GM12878 (cell line): ENCODE measurements around the gene NUDT16L1. TPM values are rescaled to one million over a fixed set of nuclear protein-coding genes. Genes with fewer than 3 reads are reported as not detected.
A peak's percentile ranks its signal among the peaks of the same experiment; 100 is the strongest.

Experiments used
- ATAC-seq: fragments of 200-7000 bp; cut with Tn5 transposase; 3 replicates; pipeline ENCODE4 v1.9.1; 2020; ENCODE audit warnings: mild to moderate bottlenecking, moderate library complexity
- BruUV-seq: library from RNA; stranded (reverse); fragments of 400-500 nt; replicated peaks from 2 replicates; lab custom pipeline; 2021; lab: Mats Ljungman, UMichigan
- CTCF ChIA-PET: fragments of 300-600 bp; sonication (Branson Sonifier 250); formaldehyde crosslinking; extraction: SDS; loops from one replicate; lab custom pipeline; 2021; ENCODE audit warnings: inconsistent platforms; lab: Yijun Ruan, JAX
- POLR2A ChIA-PET: fragments of 350-600 bp; formaldehyde crosslinking; extraction: SDS; loops from one replicate; lab custom pipeline; 2021; ENCODE audit warnings: inconsistent platforms; lab: Charles Lee
- RAD21 ChIA-PET: fragments of 300-600 bp; sonication (Branson Sonifier 250); formaldehyde crosslinking; loops from one replicate; lab custom pipeline; 2023; ENCODE audit warnings: antibody characterized with exemption; ENCODE audit not compliant: unreplicated experiment; lab: Charles Lee
- SMC1A ChIA-PET: fragments of 300-600 bp; sonication (Branson Sonifier 250); formaldehyde crosslinking; loops from one replicate; lab custom pipeline; 2023; ENCODE audit not compliant: unreplicated experiment, uncharacterized antibody; lab: Charles Lee
- DNase-seq: peaks from one replicate; pipeline ENCODE4 v3.0.0-alpha.2; 2011; ENCODE audit warnings: low read depth, low spot score
- FAIRE-seq: peaks from 3 replicates; lab custom pipeline; 2011; peaks lifted over from hg19 to GRCh38; lab: Jason Lieb, UNC
- H2AFZ ChIP-seq: 2 replicates; pipeline ENCODE4 v1.6.0; 2011; ENCODE audit warnings: low read depth, low read length, control low read depth; ENCODE audit not compliant: control insufficient read depth
- H3K27ac ChIP-seq: 2 replicates; pipeline ENCODE4 v1.5.1; 2011; ENCODE audit warnings: control low read depth; ENCODE audit not compliant: control insufficient read depth, insufficient read depth
- H3K27me3 ChIP-seq, 2 experiments: replicated peaks in 1 of 2; 2 replicates each; pipeline versions ENCODE4 v1.6.0 to v1.6.1; 2011; ENCODE audit warnings: low read length in 1 of 2; ENCODE audit not compliant: control insufficient read depth in 2 of 2, insufficient read depth in 2 of 2
- H3K36me3 ChIP-seq, 2 experiments: 2 replicates each; pipeline ENCODE4 v1.5.1; 2011; ENCODE audit warnings: low read length in 1 of 2; ENCODE audit not compliant: control insufficient read depth in 2 of 2, insufficient read depth in 2 of 2
- H3K4me1 ChIP-seq: 2 replicates; pipeline ENCODE4 v1.6.1; 2011; ENCODE audit warnings: mild to moderate bottlenecking, low read length, moderate library complexity, mixed read lengths; ENCODE audit not compliant: control insufficient read depth, insufficient read depth
- H3K4me2 ChIP-seq: 2 replicates; pipeline ENCODE4 v1.6.0; 2011; ENCODE audit warnings: control low read depth; ENCODE audit not compliant: control insufficient read depth, insufficient read depth
- H3K4me3 ChIP-seq: fragments of 200-600 bp; sonication (generic); 2 replicates; pipeline ENCODE4 v1.5.1; 2016
- H3K79me2 ChIP-seq: 2 replicates; pipeline ENCODE4 v1.6.0; 2011; ENCODE audit warnings: low read length; ENCODE audit not compliant: control insufficient read depth, insufficient read depth
- H3K9ac ChIP-seq: 2 replicates; pipeline ENCODE4 v1.8.0; 2011; ENCODE audit warnings: low read length, control low read depth, mixed read lengths; ENCODE audit not compliant: control insufficient read depth, insufficient read depth
- H3K9me3 ChIP-seq: replicated peaks from 3 replicates; pipeline ENCODE4 v1.5.1; 2011; ENCODE audit warnings: mild to moderate bottlenecking, low read length; ENCODE audit not compliant: control insufficient read depth, insufficient read depth
- H4K20me1 ChIP-seq: 2 replicates; pipeline ENCODE4 v1.6.0; 2011; ENCODE audit not compliant: control insufficient read depth, insufficient read depth
- BCL11A ChIP-seq: IDR thresholded peaks from 2 replicates; pipeline ENCODE4 v1.6.1; 2011; ENCODE audit warnings: low read depth, low read length
- BHLHE40 ChIP-seq, 2 experiments: fragments of 450-650 bp in 1 of 2; IDR thresholded peaks; 2 replicates each; pipeline ENCODE4 v1.6.1; 2011 to 2017; ENCODE audit warnings: low read depth in 2 of 2, borderline replicate concordance in 1 of 2, improper control_type of control experiment in 1 of 2, low read length in 1 of 2, mild to moderate bottlenecking in 1 of 2
- CBX3 ChIP-seq: fragments of 200-600 bp; sonication (generic); IDR thresholded peaks from 2 replicates; pipeline ENCODE4 v1.6.1; 2016; ENCODE audit warnings: low read depth, borderline replicate concordance
- CHD1 ChIP-seq: IDR thresholded peaks from 2 replicates; pipeline ENCODE4 v1.6.1; 2012; ENCODE audit warnings: low read depth, low read length, improper control_type of control experiment
- EED ChIP-seq: sonication (generic); IDR thresholded peaks from 2 replicates; pipeline ENCODE4 v1.6.1; 2016; ENCODE audit warnings: antibody characterized with exemption, low read depth
- EGR1 ChIP-seq, 2 experiments: IDR thresholded peaks; 1 replicate in 1 of 2; 2 replicates in 1 of 2; pipeline ENCODE4 v1.6.1; 2011 to 2012; ENCODE audit warnings: low read depth in 2 of 2, low read length in 2 of 2, borderline replicate concordance in 1 of 2, mild to moderate bottlenecking in 1 of 2, moderate library complexity in 1 of 2
- ELK1 ChIP-seq: IDR thresholded peaks from 2 replicates; pipeline ENCODE4 v1.6.1; 2012; ENCODE audit warnings: low read depth, low read length, improper control_type of control experiment
- HCFC1 ChIP-seq: fragments of 150-350 bp; IDR thresholded peaks from 2 replicates; pipeline ENCODE4 v1.6.1; 2014; ENCODE audit warnings: low read length
- IKZF2 ChIP-seq, 2 experiments: fragments of 450-650 bp; IDR thresholded peaks; 2 replicates each; pipeline ENCODE4 v1.6.1; 2017; ENCODE audit warnings: mild to moderate bottlenecking in 2 of 2, moderate library complexity in 2 of 2
- IRF4 ChIP-seq: IDR thresholded peaks from 2 replicates; pipeline ENCODE4 v1.6.1; 2011; ENCODE audit warnings: low read depth, low read length
- MEF2B ChIP-seq: fragments of 450-650 bp; IDR thresholded peaks from 2 replicates; pipeline ENCODE4 v1.6.1; 2018; ENCODE audit warnings: mild to moderate bottlenecking, moderate library complexity; ENCODE audit not compliant: partially characterized antibody, poor library complexity, severe bottlenecking
- MYB ChIP-seq: fragments of 150-350 bp; IDR thresholded peaks from 2 replicates; pipeline ENCODE4 v1.6.1; 2014; ENCODE audit warnings: mild to moderate bottlenecking, low read depth, low read length, borderline replicate concordance
- NR2F1 ChIP-seq: fragments of 450-650 bp; conservative IDR thresholded peaks from 2 replicates; pipeline ENCODE4 v1.6.1; 2017; ENCODE audit warnings: mild to moderate bottlenecking
- RAD21 ChIP-seq: IDR thresholded peaks from 2 replicates; pipeline ENCODE4 v1.6.1; 2011; ENCODE audit warnings: mild to moderate bottlenecking, low read depth, low read length, moderate library complexity; ENCODE audit not compliant: insufficient read depth
- SP1 ChIP-seq: IDR thresholded peaks from one replicate; pipeline ENCODE4 v1.6.1; 2011; ENCODE audit warnings: low read depth, low read length
- ZBED1 ChIP-seq: IDR thresholded peaks from 2 replicates; pipeline ENCODE4 v1.6.1; 2016; ENCODE audit warnings: borderline replicate concordance
- WGBS: methylation state at CpG from one replicate; pipeline ENCODE4 v1.1.6; 2016; ENCODE audit warnings: low lambda C conversion rate; ENCODE audit not compliant: insufficient replicate concordance, insufficient coverage; ENCODE audit errors: missing lambda C conversion rate; 5-methylcytosine and 5-hydroxymethylcytosine counted together
- in situ Hi-C: fragments of 300-500 bp; cut with MboI; formaldehyde crosslinking; loops from 9 replicates; pipeline ENCODE4 v1.14.3; 2018; ENCODE audit warnings: mixed read lengths
- intact Hi-C: fragments of 100-400 bp; cut with micrococcal nuclease; formaldehyde crosslinking; loops from one replicate; pipeline ENCODE4 v1.14.2; 2022; ENCODE audit not compliant: unreplicated experiment
- polyA plus RNA-seq, 11 experiments: library from polyadenylated mRNA; depleted of rRNA in 4 of 11; unstranded in 6 of 11; stranded (reverse) in 5 of 11; fragments of >200 nt; fragmentation: Nextera tagmentation in 4 of 11; fragmentation: Illumina TruSeq in 1 of 11; extraction: Ambion mirVana in 4 of 11; extraction: Trizol in 1 of 11; gene quantifications; 1 replicate in 1 of 11; 2 replicates in 10 of 11; pipeline versions ENCODE4 v1.2.1 to v1.2.3, GENCODE V29; 2011 to 2016; ENCODE audit warnings: inconsistent platforms in 2 of 11, missing spikeins in 2 of 11, low read depth in 1 of 11
- total RNA-seq, 4 experiments: library from RNA; depleted of rRNA in 3 of 4; stranded (reverse); fragments of >200 nt in 3 of 4; fragmentation: Illumina TruSeq in 1 of 4; extraction: Trizol in 1 of 4; gene quantifications; 2 replicates each; pipeline versions ENCODE4 v1.2.1 to v1.2.3, GENCODE V29; 2013 to 2021
- TF ChIP-seq, protein P1 (sequence below): fragments of 450-650 bp; IDR thresholded peaks from 2 replicates; pipeline ENCODE4 v1.6.1; 2017; ENCODE audit warnings: mild to moderate bottlenecking, moderate library complexity

Gene NUDT16L1
- total and polyA plus RNA-seq, 10 of the 15 experiments (the other 5 are each of a cell fraction or from before 2014, with no cell fraction given): 1.4 to 77.7 (median 28.9) TPM

GRCh38 chr16:4651827-4652226, 41.5 kb upstream of the NUDT16L1 start:
- DNase-seq (no peak), ATAC-seq (peak; percentile 25; the same call in 2 of the 3 replicates), FAIRE-seq (no peak)
- Histone ChIP-seq H4K20me1 (no peaks in the 10 kb centered on the region), H3K4me1 (no peaks in the 10 kb centered on the region), H3K4me3 (no peak overlapping the region), H3K9ac (no peak overlapping the region), H3K79me2 (no peaks in the 10 kb centered on the region; the same call in none of the 2 replicates), H3K4me2 (no peak overlapping the region), H3K27me3 (no peaks in the 10 kb centered on the region), H2AFZ (no peak overlapping the region), H3K27ac (no peak overlapping the region), H3K9me3 (no peaks in the 10 kb centered on the region), H3K36me3 (peaks cover 17 to 37% of the 10 kb centered on the region in 2 experiments; a peak in 3 of 4 replicates)
- TF ChIP-seq ELK1 (no peak), EED (no peak), RAD21 (no peak), MYB (no peak), BHLHE40 (IDR thresholded peaks at IDR 0.05; ENCODE audit: borderline replicate concordance in 1 of 2, low read depth in 2 of 2, low read length in 1 of 2) (no peak), CHD1 (no peak), ZBED1 (no peak), IRF4 (no peak), CBX3 (no peak), HCFC1 (no peak), EGR1 (IDR thresholded peaks at IDR 0.05; ENCODE audit: borderline replicate concordance in 1 of 2, low read depth in 2 of 2, low read length in 2 of 2) (no peak), NR2F1 (0 out of 2 replicates have a peak, but pooled peaks have one; percentile 13), MEF2B (peak; percentile 37), BCL11A (no peak), SP1 (no peak), IKZF2 (IDR thresholded peaks at IDR 0.05) (peak in 1 of 2 experiments; percentile 25; a peak in 1 of 4 replicates)
- TF ChIP-seq, protein P1, sequence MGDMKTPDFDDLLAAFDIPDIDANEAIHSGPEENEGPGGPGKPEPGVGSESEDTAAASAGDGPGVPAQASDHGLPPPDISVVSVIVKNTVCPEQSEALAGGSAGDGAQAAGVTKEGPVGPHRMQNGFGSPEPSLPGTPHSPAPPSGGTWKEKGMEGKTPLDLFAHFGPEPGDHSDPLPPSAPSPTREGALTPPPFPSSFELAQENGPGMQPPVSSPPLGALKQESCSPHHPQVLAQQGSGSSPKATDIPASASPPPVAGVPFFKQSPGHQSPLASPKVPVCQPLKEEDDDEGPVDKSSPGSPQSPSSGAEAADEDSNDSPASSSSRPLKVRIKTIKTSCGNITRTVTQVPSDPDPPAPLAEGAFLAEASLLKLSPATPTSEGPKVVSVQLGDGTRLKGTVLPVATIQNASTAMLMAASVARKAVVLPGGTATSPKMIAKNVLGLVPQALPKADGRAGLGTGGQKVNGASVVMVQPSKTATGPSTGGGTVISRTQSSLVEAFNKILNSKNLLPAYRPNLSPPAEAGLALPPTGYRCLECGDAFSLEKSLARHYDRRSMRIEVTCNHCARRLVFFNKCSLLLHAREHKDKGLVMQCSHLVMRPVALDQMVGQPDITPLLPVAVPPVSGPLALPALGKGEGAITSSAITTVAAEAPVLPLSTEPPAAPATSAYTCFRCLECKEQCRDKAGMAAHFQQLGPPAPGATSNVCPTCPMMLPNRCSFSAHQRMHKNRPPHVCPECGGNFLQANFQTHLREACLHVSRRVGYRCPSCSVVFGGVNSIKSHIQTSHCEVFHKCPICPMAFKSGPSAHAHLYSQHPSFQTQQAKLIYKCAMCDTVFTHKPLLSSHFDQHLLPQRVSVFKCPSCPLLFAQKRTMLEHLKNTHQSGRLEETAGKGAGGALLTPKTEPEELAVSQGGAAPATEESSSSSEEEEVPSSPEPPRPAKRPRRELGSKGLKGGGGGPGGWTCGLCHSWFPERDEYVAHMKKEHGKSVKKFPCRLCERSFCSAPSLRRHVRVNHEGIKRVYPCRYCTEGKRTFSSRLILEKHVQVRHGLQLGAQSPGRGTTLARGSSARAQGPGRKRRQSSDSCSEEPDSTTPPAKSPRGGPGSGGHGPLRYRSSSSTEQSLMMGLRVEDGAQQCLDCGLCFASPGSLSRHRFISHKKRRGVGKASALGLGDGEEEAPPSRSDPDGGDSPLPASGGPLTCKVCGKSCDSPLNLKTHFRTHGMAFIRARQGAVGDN: no peak
- ChIA-PET CTCF (interaction anchor here (1.8 kb wide), 1 partner anchor 83 kb away, joined by 11 read pairs; the partner anchor contains the start of genes ANKS3 and DNAAF8), RAD21 (interaction anchor here (0.6 kb wide), 1 partner anchor 202 kb away, joined by 3 read pairs; no protein-coding TSS in a partner anchor), SMC1A (no interaction called here), POLR2A (no interaction called here)
- BruUV-seq: no TSS peak
- in situ Hi-C loops (no loop called here), intact Hi-C loops (no loop called here)
- 50% methylated on average over 13 of the region's 13 CpGs for WGBS
